Effector memory CD4-positive, alpha-beta T cell (primary cell): Measurements from ENCODE around the gene ALG1.
"Not testable (repeated sequence)": the region's sequence is repeated elsewhere in the genome, so short reads cannot be mapped to it uniquely, and the experiment has no call there.

Source experiments
- DNase-seq, 3 donors: peaks; one replicate each; pipeline ENCODE4 v3.0.0-alpha.2; 2020
- H3K27ac ChIP-seq: 2 replicates; pipeline ENCODE4 v1.7.0; 2013; ENCODE audit warnings: mild to moderate bottlenecking, low read length, moderate library complexity; ENCODE audit not compliant: insufficient read depth, poor library complexity, severe bottlenecking
- H3K27me3 ChIP-seq: replicated peaks from 2 replicates; pipeline ENCODE4 v1.7.0; 2013; ENCODE audit warnings: mild to moderate bottlenecking, low read length; ENCODE audit not compliant: insufficient read depth, control insufficient read depth, poor library complexity, severe bottlenecking
- H3K36me3 ChIP-seq: 2 replicates; pipeline ENCODE4 v1.7.0; 2013; ENCODE audit warnings: mild to moderate bottlenecking, low read length, moderate library complexity; ENCODE audit not compliant: control insufficient read depth, insufficient read depth
- H3K4me1 ChIP-seq: 2 replicates; pipeline ENCODE4 v1.7.0; 2013; ENCODE audit warnings: low read length, mild to moderate bottlenecking; ENCODE audit not compliant: control insufficient read depth, insufficient read depth, poor library complexity, severe bottlenecking
- H3K4me3 ChIP-seq: 2 replicates; pipeline ENCODE4 v1.7.0; 2013; ENCODE audit warnings: low read length, low read depth, mild to moderate bottlenecking; ENCODE audit not compliant: insufficient read depth, poor library complexity, severe bottlenecking
- H3K9me3 ChIP-seq: 2 replicates; pipeline ENCODE4 v1.7.0; 2013; ENCODE audit warnings: mild to moderate bottlenecking, low read length, moderate library complexity; ENCODE audit not compliant: control insufficient read depth

The ALG1 gene

GRCh38 chr16:5044011-5044540 is 27.6 kb upstream of the ALG1 start:
- no peak for DNase-seq
- Histone ChIP-seq H3K27ac (no peak overlapping the region), H3K9me3 (no peaks in the 10 kb centered on the region), H3K4me1 (no peaks in the 10 kb centered on the region), H3K27me3 (no peaks in the 10 kb centered on the region), H3K4me3 (no peak overlapping the region), H3K36me3 (no peaks in the 10 kb centered on the region)

DNA sequence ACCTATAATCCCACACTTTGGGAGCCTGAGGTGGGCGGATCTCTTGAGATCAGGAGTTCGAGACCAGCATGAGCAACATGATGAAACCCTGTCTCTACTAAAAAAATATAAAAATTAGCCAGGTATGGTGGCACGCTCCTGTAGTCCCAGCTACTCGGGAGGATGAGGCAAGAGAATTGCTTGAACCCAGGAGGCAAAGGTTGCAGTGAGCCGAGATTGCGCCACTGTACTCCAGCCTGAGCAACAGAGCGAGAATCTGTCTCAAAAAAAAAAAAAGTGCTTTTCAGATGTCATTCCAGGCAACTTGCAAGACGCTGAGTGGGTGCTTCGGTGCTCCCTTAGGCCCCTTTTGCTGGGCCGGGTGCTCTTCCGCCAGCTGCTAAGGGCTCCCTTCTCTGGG is 27.1 kb upstream of the ALG1 start:
- not testable (repeated sequence) for H3K9me3 ChIP-seq, H3K4me1 ChIP-seq, H3K27me3 ChIP-seq, H3K27ac ChIP-seq, H3K36me3 ChIP-seq, H3K4me3 ChIP-seq, DNase-seq

DNA sequence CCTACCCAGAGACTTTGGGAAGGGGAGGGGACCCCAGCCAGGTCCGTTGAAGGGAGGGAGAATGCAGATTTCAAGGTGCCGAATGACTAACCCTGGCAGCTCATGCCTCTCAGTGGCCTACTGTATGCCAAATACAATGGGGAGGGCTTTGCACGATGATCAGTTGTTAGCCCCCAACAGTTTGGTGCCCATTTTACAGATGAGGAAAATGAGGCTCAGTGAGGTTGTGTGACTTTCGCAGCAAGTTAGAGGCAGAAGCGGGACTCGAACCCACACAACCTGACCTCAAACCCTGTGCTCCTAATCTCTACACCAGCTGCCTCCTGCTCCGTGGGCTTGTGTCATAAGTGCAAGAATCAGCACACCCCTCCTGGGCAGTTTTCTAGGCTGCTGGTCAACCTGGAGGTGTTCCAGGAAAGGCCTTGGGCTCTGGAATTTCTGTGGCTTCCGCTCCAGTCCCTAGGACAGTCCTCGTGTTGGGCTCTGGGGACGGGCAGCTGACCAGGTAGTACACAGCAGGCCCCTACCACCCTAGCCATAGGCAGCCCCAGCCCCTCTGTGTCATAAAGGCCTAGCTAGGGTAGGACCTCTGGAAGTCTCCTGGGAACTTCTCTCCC is 26.0 kb upstream of the ALG1 start:
- no peak for DNase-seq
- H3K27me3 ChIP-seq: no peaks in the 10 kb centered on the region
- no peak overlapping the region for H3K4me3 ChIP-seq
- no peak overlapping the region for H3K27ac ChIP-seq
- H3K36me3 ChIP-seq: no peaks in the 10 kb centered on the region
- no peaks in the 10 kb centered on the region for H3K9me3 ChIP-seq
- no peaks in the 10 kb centered on the region for H3K4me1 ChIP-seq

DNA sequence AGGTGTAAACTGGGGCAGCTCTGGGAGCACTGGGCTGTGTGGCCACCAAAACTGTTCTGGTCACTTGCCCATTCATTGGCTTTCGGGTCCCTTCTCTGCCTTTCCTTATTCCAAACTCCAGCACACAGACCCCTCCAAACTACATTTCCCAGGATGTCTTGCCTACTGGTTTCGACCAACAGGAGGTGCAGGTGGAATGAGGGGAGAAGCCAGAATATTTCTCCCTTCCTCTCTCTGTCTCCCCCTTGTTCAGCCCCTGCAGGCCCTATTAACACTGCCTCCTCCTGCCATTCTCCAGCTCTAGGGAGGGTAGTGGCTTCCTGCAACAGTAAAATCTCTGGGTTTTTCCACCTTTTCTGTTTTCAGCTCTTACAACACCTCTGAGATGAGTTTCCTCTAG is 24.7 kb upstream of the ALG1 start:
- no peak for DNase-seq
- no peaks in the 10 kb centered on the region for H3K36me3 ChIP-seq
- H3K4me1 ChIP-seq: no peaks in the 10 kb centered on the region
- H3K27ac ChIP-seq: no peak overlapping the region
- no peak overlapping the region for H3K4me3 ChIP-seq
- H3K9me3 ChIP-seq: no peaks in the 10 kb centered on the region
- H3K27me3 ChIP-seq: no peaks in the 10 kb centered on the region

DNA sequence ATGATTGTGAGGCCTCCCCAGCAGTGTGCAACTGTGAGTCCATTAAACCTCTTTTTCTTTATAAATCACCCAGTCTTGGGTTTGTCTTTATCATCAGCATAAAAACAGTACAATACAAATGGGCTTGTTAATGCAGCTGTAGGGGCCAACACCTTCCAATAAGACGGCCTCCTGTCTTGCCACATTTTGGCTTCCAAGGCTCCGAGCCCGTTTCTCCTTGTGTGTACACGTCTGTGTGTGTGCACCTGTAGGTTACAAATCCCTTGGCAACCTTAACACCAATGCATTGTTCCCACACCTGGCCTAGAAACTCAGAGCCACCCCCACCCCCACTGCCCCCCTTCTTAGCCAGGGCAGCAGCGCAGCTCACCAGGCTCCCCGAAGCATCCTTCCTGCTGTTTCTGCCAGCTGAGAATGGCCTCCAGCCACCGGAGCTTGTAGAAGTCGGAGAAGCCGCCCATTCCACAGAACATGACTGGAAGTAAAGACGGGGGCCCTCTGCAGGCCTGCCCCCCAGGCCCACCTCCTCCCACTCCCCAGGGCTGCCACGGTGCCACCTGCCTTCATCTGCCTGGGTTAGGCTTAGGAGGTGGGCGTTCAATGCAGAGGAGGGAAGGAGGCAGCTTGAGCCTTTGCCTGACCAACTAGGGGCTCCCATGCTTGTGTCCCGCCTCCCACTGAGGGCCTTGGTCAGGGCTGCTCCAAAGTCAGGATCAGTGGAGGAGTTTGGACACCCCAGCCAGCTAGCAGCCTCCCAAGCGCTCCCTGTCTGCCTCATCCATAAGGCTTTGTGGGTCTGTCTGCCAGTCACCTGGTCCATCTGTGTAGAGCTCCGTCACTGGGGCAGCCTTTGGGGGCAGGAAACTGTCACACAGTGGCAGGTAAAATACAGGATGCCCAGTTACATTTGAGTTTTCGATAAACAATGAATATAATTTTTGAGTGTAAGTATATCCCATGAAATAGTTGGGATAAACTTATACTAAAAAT is 16.5 kb upstream of the ALG1 start:
- no peak for DNase-seq
- no peak overlapping the region for H3K27ac ChIP-seq

GRCh38 chr16:5056352-5056751 is 15.3 kb upstream of the ALG1 start:
- no peak overlapping the region for H3K4me3 ChIP-seq
- no peaks in the 10 kb centered on the region for H3K27me3 ChIP-seq
- H3K9me3 ChIP-seq: no peaks in the 10 kb centered on the region
- DNase-seq: no peak
- H3K36me3 ChIP-seq: no peaks in the 10 kb centered on the region
- H3K4me1 ChIP-seq: no peaks in the 10 kb centered on the region
- no peak overlapping the region for H3K27ac ChIP-seq

More for the DNA sequence above, 16.5 kb upstream of the ALG1 start:
- no peaks in the 10 kb centered on the region for H3K9me3 ChIP-seq
- no peaks in the 10 kb centered on the region for H3K36me3 ChIP-seq
- no peaks in the 10 kb centered on the region for H3K4me1 ChIP-seq
- no peaks in the 10 kb centered on the region for H3K27me3 ChIP-seq
- no peak overlapping the region for H3K4me3 ChIP-seq

DNA sequence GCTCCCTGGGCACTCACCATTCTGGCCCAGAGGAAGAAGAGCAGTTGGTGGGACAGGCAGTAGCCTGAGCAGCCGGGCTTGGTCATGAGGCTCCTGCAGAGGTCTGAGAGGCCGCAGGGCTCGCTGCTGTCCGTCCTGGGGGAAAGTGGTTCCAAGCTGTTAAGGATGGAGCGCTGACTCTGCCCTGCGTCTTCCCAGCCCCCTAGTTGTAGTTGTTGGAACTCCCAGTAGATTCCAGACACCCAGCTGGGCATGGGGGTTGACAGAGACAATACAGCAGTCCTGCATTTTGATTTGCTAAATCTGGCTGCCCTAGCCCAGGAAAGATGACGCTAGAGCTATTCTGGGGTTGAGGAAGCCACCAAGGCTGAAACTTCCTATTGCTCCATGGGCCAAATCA is 13.2 kb upstream of the ALG1 start:
- no peak overlapping the region for H3K27ac ChIP-seq
- no peaks in the 10 kb centered on the region for H3K27me3 ChIP-seq
- no peaks in the 10 kb centered on the region for H3K9me3 ChIP-seq
- H3K4me3 ChIP-seq: no peak overlapping the region
- H3K4me1 ChIP-seq: no peaks in the 10 kb centered on the region
- H3K36me3 ChIP-seq: no peaks in the 10 kb centered on the region
- DNase-seq: no peak

- H3K4me3 ChIP-seq: no peak overlapping the region
- no peaks in the 10 kb centered on the region for H3K4me1 ChIP-seq
- H3K36me3 ChIP-seq: no peaks in the 10 kb centered on the region
- no peak for DNase-seq
- no peaks in the 10 kb centered on the region for H3K9me3 ChIP-seq
- no peaks in the 10 kb centered on the region for H3K27me3 ChIP-seq
- no peak overlapping the region for H3K27ac ChIP-seq
Observed at GRCh38 chr16:5059386-5060072, 12.1 kb upstream of the ALG1 start.

DNA sequence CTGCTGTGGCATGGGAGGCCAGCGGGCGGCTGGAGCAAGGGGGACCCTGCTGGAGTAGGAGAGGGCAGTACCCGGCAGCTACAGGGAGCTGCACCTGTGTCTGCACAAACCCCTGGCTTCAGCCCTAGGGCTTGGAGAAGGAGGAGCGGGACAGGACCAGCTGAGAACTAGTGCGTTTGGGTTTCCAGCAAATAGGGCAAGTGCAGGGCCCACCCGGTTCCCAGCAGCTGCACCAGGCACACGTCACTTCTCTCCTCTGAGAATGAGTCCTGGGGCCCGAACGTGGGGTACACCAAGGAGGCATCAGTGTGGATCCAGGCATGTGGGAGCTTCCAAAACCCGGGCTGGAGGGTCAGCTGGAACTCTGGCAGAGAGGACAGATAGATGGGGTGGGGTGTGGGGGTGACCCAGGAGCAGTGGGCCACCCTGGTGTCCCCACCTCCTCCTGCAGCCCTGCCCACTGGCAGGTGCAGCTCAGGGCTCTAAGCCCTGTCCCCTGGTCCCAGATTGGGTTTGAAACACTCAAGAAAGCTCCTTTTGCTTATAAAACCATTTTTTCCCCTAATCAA is 11.5 kb upstream of the ALG1 start:
- Histone ChIP-seq H3K4me1 (no peaks in the 10 kb centered on the region), H3K9me3 (no peaks in the 10 kb centered on the region), H3K4me3 (no peak overlapping the region), H3K27ac (no peak overlapping the region), H3K36me3 (no peaks in the 10 kb centered on the region), H3K27me3 (no peaks in the 10 kb centered on the region)
- no peak for DNase-seq
